NCI-H2227 treated with DMSO at 0.1 percent for 48 hours (cell line): ENCODE data around the gene ZNF592.
A peak's percentile ranks its signal among the peaks of the same experiment; 100 is the strongest.
"Not testable (repeated sequence)": the region's sequence is repeated elsewhere in the genome, so short reads cannot be mapped to it uniquely, and the experiment has no call there.

Experiments
- DNase-seq: peaks from one replicate; lab custom pipeline; 2025; lab: John Stamatoyannopoulos, UW

ZNF592 gene

GRCh38 chr15:84741121-84741520, 7.3 kb upstream of the ZNF592 start:
- no peak for DNase-seq

DNA sequence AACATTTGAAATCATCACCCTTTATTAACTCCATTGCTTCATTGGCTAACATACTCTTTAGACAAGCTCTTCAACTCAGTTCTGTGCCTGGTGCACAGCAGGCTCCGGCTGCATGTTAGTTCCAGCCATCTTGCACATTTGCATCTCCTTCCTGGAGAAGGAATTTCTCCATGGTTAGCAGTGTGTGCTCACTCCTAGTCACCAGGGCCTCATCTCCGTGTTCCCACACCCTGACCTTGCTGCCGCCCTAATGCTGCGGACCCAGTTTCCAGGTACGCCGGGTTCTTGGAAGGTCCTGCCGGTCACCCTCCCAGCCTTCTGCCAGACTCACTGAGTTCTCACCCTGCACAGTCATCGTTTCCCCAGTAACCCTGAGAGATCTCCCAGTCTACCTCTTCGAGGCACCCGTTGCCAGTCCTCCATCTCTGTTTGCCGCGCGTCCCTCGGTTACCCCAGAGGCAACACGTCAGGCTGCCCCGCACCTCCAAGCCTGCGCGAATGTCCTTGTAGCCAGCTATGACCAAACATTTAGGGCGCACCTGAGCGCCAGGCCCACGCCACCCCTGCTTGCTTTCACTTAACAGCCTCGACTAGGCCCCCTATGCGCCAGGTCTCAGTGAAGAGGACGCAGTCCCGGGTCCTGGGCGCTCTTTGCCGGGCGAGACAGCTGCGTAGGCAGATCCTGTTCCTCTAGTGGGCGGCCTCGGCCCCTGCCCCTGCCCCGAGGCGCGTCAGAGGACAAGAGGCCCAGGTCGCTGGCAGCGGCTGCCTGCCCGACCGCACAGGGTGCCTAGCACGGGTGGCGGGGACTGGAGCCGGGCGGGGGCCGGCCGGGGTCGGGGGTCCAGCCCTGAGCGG, 747 bp upstream of the ZNF592 start:
- DNase-seq, result peak; percentile 26

GRCh38 chr15:84749111-84749991, 959 bp downstream of the ZNF592 start:
- DNase-seq, result no peak

- no peak for DNase-seq
Observed at GRCh38 chr15:84750583-84751092, 2.2 kb downstream of the ZNF592 start.

GRCh38 chr15:84751721-84752120, 3.3 kb downstream of the ZNF592 start:
- DNase-seq, result not testable (repeated sequence)

GRCh38 chr15:84752195-84752594, 3.8 kb downstream of the ZNF592 start:
- no peak for DNase-seq

DNA sequence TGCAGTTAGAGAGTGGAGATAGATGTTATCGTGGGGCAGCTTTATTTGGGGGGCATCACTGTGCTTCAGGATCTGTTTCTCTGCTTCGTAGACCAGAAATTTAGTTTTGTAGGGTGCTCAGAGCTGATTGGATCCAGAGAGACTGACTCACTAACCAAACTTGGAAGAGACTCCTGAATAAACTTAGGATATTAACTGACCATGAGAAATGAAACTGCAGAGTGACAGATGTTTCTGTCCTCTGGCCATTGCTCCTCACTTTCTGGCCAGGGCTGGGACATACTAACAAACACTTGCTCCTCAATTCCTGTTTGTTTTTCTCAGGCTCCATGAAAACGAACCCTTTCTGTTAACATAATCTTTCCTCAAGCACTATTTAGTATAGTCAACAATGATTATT, 4.3 kb downstream of the ZNF592 start:
- no peak for DNase-seq

DNA sequence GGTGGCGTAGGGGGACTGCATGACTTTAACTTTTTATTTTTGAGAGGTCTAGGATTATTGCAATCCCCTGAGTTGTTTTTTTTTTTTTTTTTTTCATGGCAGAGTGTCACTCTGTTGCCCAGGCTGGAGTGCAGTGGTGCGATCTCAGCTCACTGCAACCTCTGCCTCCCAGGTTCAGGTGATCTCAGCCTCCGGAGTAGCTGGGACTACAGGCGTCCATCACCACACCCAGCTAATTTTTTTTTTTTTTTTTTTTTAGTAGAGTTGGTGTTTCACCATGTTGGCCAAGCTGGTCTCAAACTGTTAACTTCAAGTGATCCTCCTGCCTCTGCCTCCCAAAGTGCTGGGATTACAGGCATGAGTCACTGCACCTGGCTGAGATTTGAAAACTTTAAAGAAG, 6.5 kb downstream of the ZNF592 start:
- not testable (repeated sequence) for DNase-seq

DNA sequence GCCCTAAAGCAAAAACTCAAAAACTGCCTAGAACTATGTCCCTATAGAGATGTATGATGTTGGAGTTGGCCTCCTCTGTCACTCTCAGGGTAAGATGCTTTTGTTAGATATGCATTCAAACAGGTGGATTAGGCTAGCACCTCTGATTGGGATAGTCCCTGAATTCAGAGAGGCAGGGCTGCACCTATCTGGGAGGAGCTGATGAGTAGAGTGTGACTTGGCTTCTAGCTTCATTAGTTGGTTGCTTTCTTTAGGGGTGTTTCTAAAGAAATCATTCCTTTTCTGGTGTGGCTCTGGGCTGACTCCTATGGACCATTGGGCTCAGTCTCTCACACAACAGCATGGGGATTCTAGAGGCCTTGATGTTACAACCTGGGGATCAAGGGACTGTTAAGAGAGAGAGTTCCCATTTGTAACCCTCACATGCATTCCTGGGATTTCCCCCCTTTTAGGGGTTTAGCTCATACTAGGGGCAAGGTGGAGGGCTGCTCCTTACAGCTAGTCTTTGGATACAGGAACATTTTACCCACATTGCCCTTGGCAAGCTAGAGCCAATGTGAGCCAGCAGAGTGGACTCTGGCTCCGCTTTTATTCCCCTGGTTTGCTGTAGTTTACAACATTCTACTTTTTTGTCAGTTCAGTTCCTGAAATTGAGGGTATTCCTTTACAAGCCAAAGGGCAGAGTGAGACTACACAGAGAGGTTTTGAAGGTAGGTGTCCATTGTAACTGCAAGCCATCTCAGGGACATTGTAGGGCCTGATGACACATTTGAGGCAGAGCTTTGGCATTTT, 7.5 kb downstream of the ZNF592 start:
- no peak for DNase-seq

- no peak for DNase-seq
Observed at GRCh38 chr15:84759018-84759417, 10.6 kb downstream of the ZNF592 start.

DNA sequence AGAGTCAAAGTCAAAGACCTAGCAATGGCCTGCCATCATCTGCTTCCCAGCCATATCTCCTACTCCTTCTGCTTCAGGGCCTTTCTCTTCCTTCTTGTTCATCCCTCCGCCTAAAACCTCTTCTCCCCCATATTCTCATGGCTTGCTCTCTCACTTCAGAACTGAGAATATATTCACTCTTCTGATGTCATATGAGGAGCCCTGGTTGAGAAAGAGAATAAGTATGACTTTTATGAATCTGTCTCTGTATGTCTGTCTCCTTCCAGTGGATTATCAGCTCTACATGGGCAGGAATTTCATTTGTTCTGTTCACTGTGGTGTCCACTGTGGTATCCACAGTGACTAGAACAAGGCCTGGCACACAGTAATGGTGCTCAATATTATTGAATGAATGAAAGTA, 11.8 kb downstream of the ZNF592 start:
- no peak for DNase-seq

DNA sequence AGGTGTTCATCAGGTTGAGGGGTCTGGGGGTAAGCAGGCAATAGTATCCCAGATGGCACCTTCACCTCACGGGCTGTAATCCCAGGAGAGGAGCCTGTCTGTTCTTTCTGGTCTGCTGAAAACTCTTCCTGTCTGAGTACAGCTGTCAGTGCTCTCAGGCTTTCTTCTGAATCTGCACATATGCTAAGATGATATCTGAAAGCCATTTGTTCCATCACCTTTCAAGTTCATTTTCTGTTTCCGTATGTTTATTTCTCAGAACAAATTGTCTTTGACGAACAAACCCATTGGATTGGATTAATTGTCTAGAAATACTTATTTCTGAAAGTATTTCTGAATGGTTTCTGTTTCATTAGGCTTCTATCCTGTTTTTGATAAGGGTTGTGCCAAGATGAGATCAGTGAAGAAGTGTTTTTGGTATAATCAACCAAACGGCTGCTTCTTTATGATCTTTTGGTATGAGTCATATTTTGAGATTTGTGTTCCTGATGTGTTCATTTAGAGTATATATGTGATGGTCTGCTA, 13.3 kb downstream of the ZNF592 start:
- no peak for DNase-seq

DNA sequence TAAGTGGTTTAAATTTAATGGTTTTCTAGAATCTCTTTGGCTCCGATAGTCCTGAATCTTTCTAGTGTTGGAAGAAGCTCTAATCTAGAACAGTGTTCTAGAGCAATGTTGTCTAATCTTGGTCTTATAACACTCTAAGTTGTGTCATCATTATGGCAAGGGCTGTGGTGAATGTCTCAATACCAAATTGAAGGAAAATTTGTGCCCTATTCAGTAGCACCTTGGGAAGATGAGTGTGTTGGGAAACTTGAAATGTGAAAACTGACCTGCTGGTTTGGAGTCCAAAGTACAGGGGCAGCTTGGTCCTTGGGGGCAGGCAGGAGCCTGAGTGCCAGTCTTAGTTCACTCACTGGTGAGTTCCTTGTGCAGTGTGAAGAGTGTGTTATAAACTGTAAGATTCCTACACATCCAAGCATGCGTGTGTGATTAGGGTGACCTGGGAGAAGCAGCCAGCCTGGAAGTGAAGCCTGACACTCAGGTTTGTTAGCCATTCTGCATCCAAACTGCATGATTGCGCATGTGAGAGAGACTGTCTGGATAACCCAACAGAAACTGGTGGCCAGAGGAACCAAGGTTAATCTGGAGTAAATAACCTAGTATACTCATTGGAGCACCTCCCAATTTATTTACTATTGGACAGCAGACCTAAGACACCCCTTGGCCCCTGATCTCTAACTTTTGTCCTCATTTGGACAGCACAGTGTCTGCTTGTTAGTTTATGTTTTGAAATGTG, 14.6 kb downstream of the ZNF592 start:
- DNase-seq, result no peak

GRCh38 chr15:84764585-84764984, 16.2 kb downstream of the ZNF592 start:
- no peak for DNase-seq

- DNase-seq, result no peak
Observed at GRCh38 chr15:84764989-84765388, 16.6 kb downstream of the ZNF592 start.

DNA sequence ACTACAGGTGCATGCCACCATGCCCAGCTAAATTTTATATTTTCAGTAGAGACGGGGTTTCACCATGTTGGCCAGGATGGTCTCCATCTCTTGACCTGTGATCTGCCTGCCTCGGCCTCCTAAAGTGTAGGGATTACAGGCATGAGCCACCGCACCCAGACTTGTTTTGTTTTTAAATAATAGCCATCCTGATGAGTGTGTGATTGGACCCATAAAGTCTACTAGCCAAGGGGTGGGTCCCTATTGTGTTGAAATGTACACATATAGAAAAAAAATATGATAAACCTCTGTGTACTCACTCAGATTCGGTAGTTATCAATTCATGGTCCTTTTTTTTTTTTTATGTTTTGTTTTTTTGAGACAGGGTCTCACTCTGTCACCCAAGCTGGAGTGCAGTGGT, 17.3 kb downstream of the ZNF592 start:
- DNase-seq, result no peak

- DNase-seq, result no peak
Observed at GRCh38 chr15:84766461-84767035, 18.2 kb downstream of the ZNF592 start.

GRCh38 chr15:84772031-84772430, 23.6 kb downstream of the ZNF592 start:
- DNase-seq, result no peak

DNA sequence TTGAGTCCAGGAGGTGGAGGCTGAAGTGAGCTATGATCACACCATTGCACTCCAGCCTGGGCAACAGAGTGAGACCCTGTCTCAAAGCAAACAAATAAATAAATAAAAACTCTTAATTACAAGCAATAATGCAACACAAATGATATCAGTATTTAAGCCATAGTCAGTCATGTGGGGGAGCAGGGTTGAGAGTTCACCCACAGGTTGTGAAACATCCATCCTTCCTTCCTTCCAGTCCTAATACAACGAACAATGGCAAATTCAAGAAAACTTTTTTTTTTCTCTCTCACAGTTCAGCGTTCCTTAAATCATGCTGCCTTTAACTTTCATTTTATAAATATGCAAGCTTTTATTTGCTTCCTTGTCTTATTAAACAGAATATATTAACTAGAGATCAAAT, 24.1 kb downstream of the ZNF592 start:
- no peak for DNase-seq

DNA sequence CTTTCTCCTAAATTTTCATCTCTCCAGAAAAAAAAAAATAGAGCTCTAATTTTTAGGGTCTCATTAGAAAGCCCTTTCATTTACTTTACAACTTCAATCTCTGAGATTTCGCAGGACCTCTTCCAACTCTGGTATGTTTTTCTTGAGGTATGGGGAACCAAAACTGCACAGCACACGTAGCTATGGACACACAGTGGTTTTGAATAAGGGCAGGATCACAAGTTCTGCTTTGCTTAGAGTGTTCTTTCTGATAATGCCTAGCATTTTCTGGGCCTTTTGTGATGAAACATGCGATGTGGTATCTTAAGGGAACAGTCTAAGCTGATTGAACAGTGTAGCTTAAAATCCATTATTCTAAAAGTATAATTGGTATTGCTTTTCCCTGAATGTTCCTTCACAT, 25.3 kb downstream of the ZNF592 start:
- DNase-seq, result no peak
